Activated T-cell treated with anti-CD3 and anti-CD28 coated beads, Interleukin-2, amount 50 U/mL, for 48 hours (primary cell): Measurements from ENCODE around the gene HLA-DQB1.
"Not testable (repeated sequence)": the region's sequence is repeated elsewhere in the genome, so short reads cannot be mapped to it uniquely, and the experiment has no call there.

ENCODE experiments used
- DNase-seq, 2 experiments: peaks; one replicate each; pipeline ENCODE4 v3.0.0-alpha.2; 2020

HLA-DQB1 gene

GRCh38 chr6:32666420-32667300 is at the start of gene HLA-DQB1:
Gene HLA-DQB1, minus strand, starts transcription at chr6:32666657. Its CDS starts 50 bp downstream, at chr6:32666607.
- DNase-seq, result peak; percentile 60 to 67

- DNase-seq, result no peak
Observed at GRCh38 chr6:32713241-32713640, 46.8 kb upstream of the HLA-DQB1 start.

GRCh38 chr6:32709625-32710024 is 43.2 kb upstream of the HLA-DQB1 start:
- DNase-seq, result no peak

GRCh38 chr6:32705164-32705563 is 38.7 kb upstream of the HLA-DQB1 start:
- DNase-seq, result not testable (repeated sequence)

GRCh38 chr6:32703347-32703746 is 36.9 kb upstream of the HLA-DQB1 start:
- DNase-seq, result no peak

- DNase-seq, result peak in 1 of 2 experiments; percentile 30
Observed at GRCh38 chr6:32700391-32701040, 34.1 kb upstream of the HLA-DQB1 start.

GRCh38 chr6:32697031-32697430 is 30.6 kb upstream of the HLA-DQB1 start:
- DNase-seq, result no peak

GRCh38 chr6:32692019-32692418 is 25.6 kb upstream of the HLA-DQB1 start:
- peak; percentile 45 to 50 for DNase-seq

- no peak for DNase-seq
Observed at GRCh38 chr6:32689531-32690501, 23.4 kb upstream of the HLA-DQB1 start.

- DNase-seq, result no peak
Observed at GRCh38 chr6:32685603-32686002, 19.1 kb upstream of the HLA-DQB1 start.

GRCh38 chr6:32684246-32684645 is 17.8 kb upstream of the HLA-DQB1 start:
- no peak for DNase-seq

GRCh38 chr6:32680055-32680454 is 13.6 kb upstream of the HLA-DQB1 start:
- DNase-seq, result no peak

GRCh38 chr6:32679492-32679891 is 13.0 kb upstream of the HLA-DQB1 start:
- no peak for DNase-seq

- not testable (repeated sequence) for DNase-seq
Observed at GRCh38 chr6:32674123-32674522, 7.7 kb upstream of the HLA-DQB1 start.

GRCh38 chr6:32671908-32672307 is 5.5 kb upstream of the HLA-DQB1 start:
- DNase-seq, result not testable (repeated sequence)

GRCh38 chr6:32669893-32670292 is 3.4 kb upstream of the HLA-DQB1 start:
- no peak for DNase-seq

GRCh38 chr6:32669240-32669639 is 2.8 kb upstream of the HLA-DQB1 start:
- DNase-seq, result no peak

GRCh38 chr6:32668226-32668747 is 1.8 kb upstream of the HLA-DQB1 start:
- DNase-seq, result peak; percentile 49 to 50

GRCh38 chr6:32665661-32666060 is 796 bp downstream of the HLA-DQB1 start:
- DNase-seq, result no peak

- peak; percentile 55 to 63 for DNase-seq
Observed at GRCh38 chr6:32664827-32665362, 1.6 kb downstream of the HLA-DQB1 start.

- DNase-seq, result no peak
Observed at GRCh38 chr6:32664354-32664753, 2.1 kb downstream of the HLA-DQB1 start.

- DNase-seq, result no peak
Observed at GRCh38 chr6:32662836-32663235, 3.6 kb downstream of the HLA-DQB1 start.
